Cardiac muscle cell (in vitro differentiated cells and primary cell): Measurements from ENCODE around the gene LDLRAD4. TPM values are rescaled to one million over a fixed set of nuclear protein-coding genes. Genes with fewer than 3 reads are reported as not detected.

Source experiments
- DNase-seq, 2 donors: peaks; one replicate each; pipeline versions ENCODE4 v3.0.0 to v3.0.0-alpha.2; 2010 to 2017; ENCODE audit warnings: low read depth in 1 of 2, low spot score in 1 of 2
- H3K27ac ChIP-seq: fragments of 200-600 bp; sonication (generic); 2 replicates; pipeline ENCODE4 v1.5.1; 2016
- H3K27me3 ChIP-seq: fragments of 200-600 bp; sonication (generic); 2 replicates; pipeline ENCODE4 v1.6.0; 2016; ENCODE audit warnings: control low read depth
- H3K36me3 ChIP-seq: fragments of 200-600 bp; sonication (generic); 2 replicates; pipeline ENCODE4 v1.5.1; 2016; ENCODE audit warnings: control low read depth
- H3K4me1 ChIP-seq: fragments of 200-600 bp; sonication (generic); 2 replicates; pipeline ENCODE4 v1.8.1; 2017; ENCODE audit warnings: low read depth, mild to moderate bottlenecking, mixed run types
- H3K4me3 ChIP-seq: fragments of 200-600 bp; sonication (generic); 2 replicates; pipeline ENCODE4 v1.5.1; 2016; ENCODE audit warnings: mild to moderate bottlenecking
- H3K9me3 ChIP-seq: fragments of 200-600 bp; sonication (generic); 2 replicates; pipeline ENCODE4 v1.5.1; 2017; ENCODE audit warnings: low read depth, mild to moderate bottlenecking, control low read depth
- polyA plus RNA-seq: library from polyadenylated mRNA; unstranded; fragments of >200 nt; fragmentation: Nextera tagmentation; extraction: Ambion mirVana; gene quantifications from 2 replicates; pipeline ENCODE4 v1.2.1, GENCODE V29; 2016
- total RNA-seq: library from RNA; depleted of rRNA; stranded (reverse); fragments of >200 nt; gene quantifications from 2 replicates; pipeline ENCODE4 v1.2.3, GENCODE V29; 2016
- TF ChIP-seq, protein P1 (sequence below): IDR thresholded peaks from 2 replicates; pipeline ENCODE4 v1.5.1; 2012; ENCODE audit warnings: low read depth, mild to moderate bottlenecking, low read length

Gene LDLRAD4
- total and polyA plus RNA-seq, 2 experiments from 2014 or later = 10.5 to 11.5 TPM

DNA sequence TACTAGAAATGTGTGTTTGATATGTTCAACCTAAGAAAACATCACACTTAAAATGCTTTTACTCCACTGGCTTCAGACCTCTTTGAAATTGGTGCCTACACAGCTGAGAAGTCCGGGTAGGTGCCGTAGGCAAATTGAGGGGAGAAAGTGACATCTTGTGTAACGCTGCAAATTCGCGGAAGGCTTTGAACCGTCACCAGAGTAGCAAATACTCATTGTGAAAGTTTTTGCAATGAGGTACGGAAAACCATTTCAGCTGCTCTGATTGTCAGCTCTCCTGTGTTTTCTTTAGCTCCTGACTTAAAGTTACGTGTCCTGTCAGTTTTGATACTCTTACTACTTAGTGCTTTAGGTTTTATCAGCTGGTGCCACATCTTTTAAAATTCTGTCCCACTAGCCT lies 283.3 kb downstream of the LDLRAD4 start:
- H3K36me3 ChIP-seq = no peaks in the 10 kb centered on the region
- peaks cover 5% of the 10 kb centered on the region for H3K4me1 ChIP-seq
- no peak overlapping the region for H3K27ac ChIP-seq
- H3K4me3 ChIP-seq = no peak overlapping the region
- no peaks in the 10 kb centered on the region for H3K9me3 ChIP-seq
- TF ChIP-seq, protein P1, sequence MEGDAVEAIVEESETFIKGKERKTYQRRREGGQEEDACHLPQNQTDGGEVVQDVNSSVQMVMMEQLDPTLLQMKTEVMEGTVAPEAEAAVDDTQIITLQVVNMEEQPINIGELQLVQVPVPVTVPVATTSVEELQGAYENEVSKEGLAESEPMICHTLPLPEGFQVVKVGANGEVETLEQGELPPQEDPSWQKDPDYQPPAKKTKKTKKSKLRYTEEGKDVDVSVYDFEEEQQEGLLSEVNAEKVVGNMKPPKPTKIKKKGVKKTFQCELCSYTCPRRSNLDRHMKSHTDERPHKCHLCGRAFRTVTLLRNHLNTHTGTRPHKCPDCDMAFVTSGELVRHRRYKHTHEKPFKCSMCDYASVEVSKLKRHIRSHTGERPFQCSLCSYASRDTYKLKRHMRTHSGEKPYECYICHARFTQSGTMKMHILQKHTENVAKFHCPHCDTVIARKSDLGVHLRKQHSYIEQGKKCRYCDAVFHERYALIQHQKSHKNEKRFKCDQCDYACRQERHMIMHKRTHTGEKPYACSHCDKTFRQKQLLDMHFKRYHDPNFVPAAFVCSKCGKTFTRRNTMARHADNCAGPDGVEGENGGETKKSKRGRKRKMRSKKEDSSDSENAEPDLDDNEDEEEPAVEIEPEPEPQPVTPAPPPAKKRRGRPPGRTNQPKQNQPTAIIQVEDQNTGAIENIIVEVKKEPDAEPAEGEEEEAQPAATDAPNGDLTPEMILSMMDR = no peak
- H3K27me3 ChIP-seq = peaks cover 3% of the 10 kb centered on the region
- no peak for DNase-seq

DNA sequence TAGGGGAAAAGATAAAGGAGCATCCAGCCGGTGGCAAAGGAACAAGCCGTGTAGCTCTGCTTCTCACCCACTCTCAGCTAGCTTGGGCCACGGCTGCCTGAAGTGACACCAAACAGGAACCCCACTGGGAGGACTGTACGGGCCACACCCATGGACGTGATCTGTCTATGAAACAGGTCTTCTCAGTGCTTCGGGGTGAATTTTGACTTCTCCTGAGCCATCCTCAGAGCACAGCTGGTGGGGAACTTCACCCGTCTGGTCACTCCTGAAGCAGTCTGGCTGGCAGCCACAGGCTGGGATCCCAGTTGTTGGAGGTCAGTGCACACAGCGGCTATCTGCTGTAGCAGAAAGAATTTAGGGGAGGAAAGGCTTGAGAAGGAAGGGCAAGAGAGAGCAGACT lies 284.0 kb downstream of the LDLRAD4 start:
- no peak overlapping the region for H3K27ac ChIP-seq
- no peaks in the 10 kb centered on the region for H3K36me3 ChIP-seq
- H3K27me3 ChIP-seq = peaks cover 3% of the 10 kb centered on the region
- H3K4me3 ChIP-seq = no peak overlapping the region
- TF ChIP-seq, protein P1 = no peak
- no peak for DNase-seq
- no peaks in the 10 kb centered on the region for H3K9me3 ChIP-seq
- peaks cover 5% of the 10 kb centered on the region for H3K4me1 ChIP-seq

DNA sequence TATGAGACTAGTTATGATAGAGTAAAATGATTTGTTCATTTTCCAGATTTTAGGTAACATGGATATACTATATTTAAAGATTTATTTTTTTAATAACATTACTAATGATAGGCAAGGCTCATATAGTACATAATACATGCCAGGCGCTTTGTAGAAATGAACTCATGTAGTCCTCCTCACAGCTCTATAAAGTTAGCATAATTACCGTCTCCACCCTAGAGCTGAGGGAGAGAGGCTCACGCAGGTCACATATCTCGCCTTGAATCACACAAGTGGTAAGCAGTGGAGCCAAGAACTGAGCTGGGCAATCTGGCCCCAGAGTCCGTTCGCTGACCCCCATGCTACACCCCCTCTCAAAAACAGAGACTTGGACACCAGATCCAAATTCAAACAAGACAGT lies 285.3 kb downstream of the LDLRAD4 start:
- Histone ChIP-seq H3K36me3 (no peaks in the 10 kb centered on the region), H3K9me3 (no peaks in the 10 kb centered on the region), H3K4me3 (no peak overlapping the region), H3K27ac (no peak overlapping the region), H3K4me1 (peaks cover 5% of the 10 kb centered on the region), H3K27me3 (peaks cover 3% of the 10 kb centered on the region)
- no peak for DNase-seq
- TF ChIP-seq, protein P1 = no peak

DNA sequence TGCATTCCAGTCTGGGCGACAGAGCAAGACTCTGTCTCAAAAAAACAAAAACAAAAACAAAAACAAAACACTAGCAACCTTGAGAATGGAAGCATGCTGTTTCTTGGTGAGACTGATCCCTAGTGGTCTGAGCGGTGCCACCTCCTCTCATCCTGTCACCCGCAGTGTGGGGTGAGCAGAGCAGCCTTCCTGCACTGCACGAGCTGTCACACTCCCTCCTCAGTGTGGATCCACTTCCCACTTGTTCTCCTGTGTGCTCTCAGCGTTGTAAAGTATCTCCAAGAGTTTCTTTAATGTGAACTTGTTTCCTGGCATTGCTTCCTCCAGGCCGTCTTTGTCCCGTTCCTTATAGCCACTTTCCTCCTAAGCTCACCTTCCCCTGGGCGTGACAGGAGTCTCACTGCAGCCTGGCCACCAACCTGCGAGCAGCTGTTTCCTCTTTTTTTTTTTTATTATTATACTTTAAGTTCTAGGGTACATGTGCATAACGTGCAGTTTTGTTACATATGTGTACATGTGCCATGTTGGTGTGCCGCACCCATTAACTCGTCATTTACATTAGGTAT lies 287.3 kb downstream of the LDLRAD4 start:
- Histone ChIP-seq H3K9me3 (no peaks in the 10 kb centered on the region), H3K27ac (no peak overlapping the region), H3K4me3 (no peak overlapping the region), H3K4me1 (no peaks in the 10 kb centered on the region), H3K27me3 (no peaks in the 10 kb centered on the region), H3K36me3 (no peaks in the 10 kb centered on the region)
- TF ChIP-seq, protein P1 = no peak
- no peak for DNase-seq

DNA sequence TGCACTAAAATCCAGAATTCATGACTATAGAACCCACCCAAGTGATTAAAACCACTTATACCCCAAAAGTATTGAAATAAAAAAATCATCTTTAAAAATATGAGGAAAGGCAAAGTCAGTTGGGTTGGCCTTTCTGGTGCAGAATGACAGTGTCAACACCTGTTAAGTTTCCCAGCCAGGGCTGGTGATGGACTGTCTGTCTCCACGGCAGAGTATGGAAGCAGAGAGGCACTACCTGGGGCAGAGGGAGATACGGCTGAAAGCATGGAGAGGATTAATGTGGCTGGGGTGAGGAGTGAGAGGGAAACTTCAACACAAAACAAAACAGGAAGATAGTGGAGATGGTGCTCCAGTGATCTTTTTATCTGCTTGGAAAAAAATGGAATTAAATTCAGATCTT lies 292.0 kb downstream of the LDLRAD4 start:
- Histone ChIP-seq H3K4me1 (peaks cover 15% of the 10 kb centered on the region), H3K36me3 (no peaks in the 10 kb centered on the region), H3K9me3 (no peaks in the 10 kb centered on the region), H3K4me3 (no peak overlapping the region), H3K27me3 (no peaks in the 10 kb centered on the region), H3K27ac (no peak overlapping the region)
- no peak for DNase-seq
- TF ChIP-seq, protein P1 = no peak
